Endothelial cell of umbilical vein (primary cell): ENCODE data around the gene PGLYRP4. TPM values are rescaled to one million over a fixed set of nuclear protein-coding genes. Genes with fewer than 3 reads are reported as not detected.

Experiments used
- BruUV-seq: library from RNA; stranded (reverse); fragments of 400-500 nt; replicated peaks from 2 replicates; lab custom pipeline; 2021; lab: Mats Ljungman, UMichigan
- CTCF ChIA-PET: fragments of 300-600, 350-600 bp; sonication (Branson Sonifier 250); formaldehyde crosslinking; loops from one replicate; lab custom pipeline; 2021; ENCODE audit warnings: antibody characterized with exemption, inconsistent platforms; lab: Charles Lee
- POLR2A ChIA-PET: fragments of 300-600, 350-600 bp; sonication (Branson Sonifier 250); formaldehyde crosslinking; loops from one replicate; lab custom pipeline; 2021; ENCODE audit warnings: antibody characterized with exemption, inconsistent platforms; lab: Charles Lee
- DNase-seq: peaks from one replicate; pipeline ENCODE4 v3.0.0-alpha.2; 2011; ENCODE audit warnings: low read depth, low spot score
- FAIRE-seq: peaks from 2 replicates; lab custom pipeline; 2011; peaks lifted over from hg19 to GRCh38; lab: Jason Lieb, UNC
- H2AFZ ChIP-seq: 2 replicates; pipeline ENCODE4 v1.6.0; 2012; ENCODE audit warnings: low read depth, low read length, control low read depth, inconsistent platforms
- H3K27ac ChIP-seq: 2 replicates; pipeline ENCODE4 v1.5.1; 2011; ENCODE audit warnings: low read depth, mild to moderate bottlenecking, control low read depth, low read length, moderate library complexity; ENCODE audit not compliant: insufficient read depth
- H3K27me3 ChIP-seq, 2 experiments: 2 replicates each; pipeline versions ENCODE4 v1.6.0 to v1.6.1; 2011; ENCODE audit warnings: low read length in 2 of 2, mixed read lengths in 1 of 2; ENCODE audit not compliant: control insufficient read depth in 2 of 2, insufficient read depth in 2 of 2
- H3K36me3 ChIP-seq, 2 experiments: 2 replicates in 1 of 2; 3 replicates in 1 of 2; pipeline ENCODE4 v1.5.1; 2011; ENCODE audit warnings: low read length in 2 of 2, mild to moderate bottlenecking in 1 of 2, moderate library complexity in 1 of 2; ENCODE audit not compliant: control insufficient read depth in 2 of 2, insufficient read depth in 2 of 2; ENCODE audit errors: extremely low read depth in 1 of 2
- H3K4me1 ChIP-seq: 3 replicates; pipeline ENCODE4 v1.5.1; 2011; ENCODE audit warnings: mild to moderate bottlenecking, low read length; ENCODE audit not compliant: control insufficient read depth, insufficient read depth; ENCODE audit errors: extremely low read depth
- H3K4me2 ChIP-seq: 2 replicates; pipeline ENCODE4 v1.6.1; 2011; ENCODE audit warnings: low read length, control low read depth, mixed read lengths; ENCODE audit not compliant: insufficient read depth
- H3K4me3 ChIP-seq, 3 experiments: fragments of 200-600 bp in 1 of 3; sonication (generic), shearing (Covaris generic) in 1 of 3; replicated peaks in 1 of 3; 2 replicates each; pipeline ENCODE4 v1.5.1; 2011 to 2016; ENCODE audit warnings: control low read depth in 3 of 3, low read length in 3 of 3, mild to moderate bottlenecking in 2 of 3, inconsistent platforms in 1 of 3, low read depth in 1 of 3, moderate library complexity in 1 of 3; ENCODE audit not compliant: insufficient read depth in 1 of 3
- H3K79me2 ChIP-seq: 2 replicates; pipeline ENCODE4 v1.6.0; 2012; ENCODE audit warnings: low read length, inconsistent platforms; ENCODE audit not compliant: control insufficient read depth, insufficient read depth
- H3K9ac ChIP-seq: replicated peaks from 2 replicates; pipeline ENCODE3; 2011; ENCODE audit warnings: low read length, control low read depth; ENCODE audit not compliant: insufficient read depth; ENCODE audit errors: extremely low read depth
- H3K9me1 ChIP-seq: replicated peaks from 3 replicates; pipeline ENCODE4 v1.6.0; 2011; ENCODE audit warnings: mild to moderate bottlenecking, low read length; ENCODE audit not compliant: control insufficient read depth, insufficient read depth; ENCODE audit errors: extremely low read depth
- H3K9me3 ChIP-seq: replicated peaks from 2 replicates; pipeline ENCODE4 v1.5.1; 2012; ENCODE audit warnings: low read length, inconsistent platforms; ENCODE audit not compliant: control insufficient read depth, insufficient read depth
- H4K20me1 ChIP-seq: replicated peaks from 2 replicates; pipeline ENCODE3; 2011; ENCODE audit warnings: mild to moderate bottlenecking, low read length; ENCODE audit not compliant: control insufficient read depth, insufficient read depth; ENCODE audit errors: extremely low read depth
- CTCF ChIP-seq, 2 donors: IDR thresholded peaks; 1 replicate in 1 of 2; 2 replicates in 1 of 2; pipeline ENCODE4 v1.5.1; 2011; ENCODE audit warnings: low read length in 2 of 2, mild to moderate bottlenecking in 2 of 2, moderate library complexity in 2 of 2, control low read depth in 1 of 2, inconsistent platforms in 1 of 2, low read depth in 1 of 2; ENCODE audit not compliant: insufficient read depth in 1 of 2; ENCODE audit errors: extremely low read depth in 1 of 2
- EZH2 ChIP-seq: IDR thresholded peaks from 2 replicates; pipeline ENCODE4 v1.6.1; 2012; ENCODE audit warnings: borderline replicate concordance, low read depth, mild to moderate bottlenecking, moderate library complexity, low read length, inconsistent platforms; ENCODE audit not compliant: severe bottlenecking
- FOS ChIP-seq: IDR thresholded peaks from 2 replicates; pipeline ENCODE4 v1.6.1; 2011; ENCODE audit warnings: mild to moderate bottlenecking, low read length, moderate library complexity, borderline replicate concordance; ENCODE audit not compliant: insufficient read depth
- GATA2 ChIP-seq: IDR thresholded peaks from 2 replicates; pipeline ENCODE4 v1.7.0; 2011; ENCODE audit warnings: low read depth, mild to moderate bottlenecking, moderate library complexity, mixed read lengths, low read length; ENCODE audit not compliant: insufficient read length, insufficient read depth
- JUN ChIP-seq: IDR thresholded peaks from 2 replicates; pipeline ENCODE4 v1.6.1; 2011; ENCODE audit warnings: borderline replicate concordance, low read depth; ENCODE audit not compliant: insufficient read length, insufficient read depth
- MYC ChIP-seq: IDR thresholded peaks from one replicate; pipeline ENCODE4 v1.6.1; 2011; ENCODE audit warnings: mild to moderate bottlenecking, low read depth, low read length
- POLR2A ChIP-seq: IDR thresholded peaks from 2 replicates; pipeline ENCODE4 v1.6.1; 2012; ENCODE audit warnings: low read depth, mild to moderate bottlenecking, control low read depth, low read length
- POLR2AphosphoS5 ChIP-seq: IDR thresholded peaks from 2 replicates; pipeline ENCODE4 v1.6.1; 2012; ENCODE audit warnings: low read depth, mild to moderate bottlenecking, control low read depth, low read length, moderate library complexity; ENCODE audit not compliant: insufficient read depth
- dilution Hi-C: fragments of 300-500 bp; cut with MboI; formaldehyde crosslinking; loops from one replicate; pipeline ENCODE4 v1.15.0; 2019; ENCODE audit warnings: low sequenced_read_pairs; ENCODE audit not compliant: extremely low pct_ligation_motif_present
- intact Hi-C: fragments of 100-400 bp; cut with micrococcal nuclease; formaldehyde crosslinking; loops from one replicate; pipeline ENCODE4 v1.10.0; 2022
- polyA plus RNA-seq, 4 experiments: library from polyadenylated mRNA; depleted of rRNA in 3 of 4; stranded (reverse) in 3 of 4; unstranded in 1 of 4; fragments of >200 nt; gene quantifications; 2 replicates each; pipeline versions ENCODE4 v1.2.1 to v1.2.3, GENCODE V29; 2011 to 2012; ENCODE audit warnings: missing spikeins in 1 of 4
- total RNA-seq: library from RNA; stranded (reverse); gene quantifications from 2 replicates; pipeline ENCODE4 v1.2.3, GENCODE V29; 2021
- TF ChIP-seq, protein P1 (sequence below): IDR thresholded peaks from 2 replicates; pipeline ENCODE4 v1.6.1; 2011; ENCODE audit not compliant: insufficient read depth, insufficient read length

The PGLYRP4 gene
- total and polyA plus RNA-seq, 2 donors (not counting 3 experiments of a cell fraction or from before 2014, with no cell fraction given) = not detected

DNA sequence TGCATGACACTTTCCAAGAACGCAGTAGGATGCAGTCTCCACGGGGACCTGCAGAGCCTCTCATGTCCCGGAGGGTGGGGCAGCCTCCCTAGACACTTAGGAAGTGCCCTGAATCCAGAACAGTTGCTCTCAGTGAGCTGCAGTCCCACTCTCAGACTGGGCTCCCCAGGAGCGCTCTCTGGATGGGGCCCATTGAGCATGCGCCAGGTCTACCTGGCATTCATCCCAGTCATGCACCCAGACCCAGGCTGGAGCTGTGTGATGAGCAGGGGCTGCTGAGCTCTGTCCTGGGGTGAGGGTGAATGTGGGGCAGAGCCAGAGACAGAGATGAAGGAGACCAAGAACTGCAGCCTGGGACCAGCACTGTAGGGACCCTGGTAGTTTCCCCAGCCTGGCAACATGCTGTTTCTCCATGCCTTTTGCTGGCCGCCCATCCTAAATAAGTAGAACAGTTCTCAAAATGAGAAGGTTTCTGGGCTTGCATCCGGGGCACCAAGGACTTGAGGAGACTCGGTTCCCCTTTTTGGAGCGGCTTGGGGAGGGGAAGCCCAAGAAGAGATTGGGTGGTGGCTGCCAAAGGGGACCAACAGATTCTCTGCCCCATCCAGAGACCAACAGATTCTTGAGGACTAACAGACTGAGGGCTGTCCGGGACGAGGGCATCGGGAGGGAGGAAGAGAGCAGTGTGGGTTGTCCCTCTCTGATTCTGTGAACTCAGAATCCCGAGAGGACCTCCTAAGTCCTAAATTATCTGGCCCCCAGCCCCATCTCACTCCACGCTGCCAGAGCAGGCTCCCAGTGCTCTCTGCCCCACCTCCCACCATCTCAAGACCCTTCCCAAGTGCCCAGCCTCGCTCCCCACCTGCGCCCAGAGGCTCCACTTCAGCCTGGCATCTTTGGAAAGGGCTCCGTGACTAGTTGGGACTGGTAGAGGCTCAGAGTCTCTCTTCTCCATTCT, 1.0 kb upstream of the PGLYRP4 start:
- intact Hi-C loops (no loop called here), dilution Hi-C loops (no loop called here)
- DNase-seq = no peak
- peaks cover 0 to 2% of the 10 kb centered on the region in 2 experiments for H3K27me3 ChIP-seq
- BruUV-seq = no TSS peak
- no peak overlapping the region for H3K4me2 ChIP-seq
- no peak overlapping the region for H2AFZ ChIP-seq
- H3K36me3 ChIP-seq = no peaks in the 10 kb centered on the region
- POLR2A ChIA-PET = interaction anchor here (1.0 kb wide), 1 partner anchor 285 kb away, joined by 3 read pairs; the partner anchor contains the start of gene CHTOP
- no peaks in the 10 kb centered on the region for H3K4me1 ChIP-seq
- H3K9me3 ChIP-seq = no peaks in the 10 kb centered on the region
- H3K9ac ChIP-seq = no peak overlapping the region
- no peak overlapping the region for H3K27ac ChIP-seq
- H3K4me3 ChIP-seq = no peak overlapping the region
- no peaks in the 10 kb centered on the region for H3K79me2 ChIP-seq
- H3K9me1 ChIP-seq = no peaks in the 10 kb centered on the region
- FAIRE-seq = no peak
- CTCF ChIA-PET = interaction anchor here (13.2 kb wide), 1 partner anchor 144 kb away, joined by 331 read pairs; no protein-coding TSS in a partner anchor
- TF ChIP-seq EZH2 = no peak
- TF ChIP-seq FOS = no peak
- TF ChIP-seq MYC = no peak
- no peak for TF ChIP-seq CTCF (IDR thresholded peaks at IDR 0.05; ENCODE audit: extremely low read depth in 1 of 2, insufficient read depth in 1 of 2, low read depth in 1 of 2, low read length in 2 of 2)
- TF ChIP-seq GATA2 = no peak
- no peak for TF ChIP-seq POLR2A
- no peak for TF ChIP-seq JUN
- TF ChIP-seq POLR2AphosphoS5 = no peak
- TF ChIP-seq, protein P1, sequence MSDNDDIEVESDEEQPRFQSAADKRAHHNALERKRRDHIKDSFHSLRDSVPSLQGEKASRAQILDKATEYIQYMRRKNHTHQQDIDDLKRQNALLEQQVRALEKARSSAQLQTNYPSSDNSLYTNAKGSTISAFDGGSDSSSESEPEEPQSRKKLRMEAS = no peak
- no peaks in the 10 kb centered on the region for H4K20me1 ChIP-seq
